GM18867 (cell line): ENCODE data around the gene SLC39A8.
"Not testable (repeated sequence)": the region's sequence is repeated elsewhere in the genome, so short reads cannot be mapped to it uniquely, and the experiment has no call there.

Experiments used
- ATAC-seq: cut with Tn5 transposase; IDR thresholded peaks from one replicate; pipeline ENCODE4 v1.9.1; 2021; ENCODE audit warnings: mild to moderate bottlenecking, moderate library complexity; ENCODE audit not compliant: unreplicated experiment

Gene SLC39A8

GRCh38 chr4:102302762-102303161 lies 42.5 kb downstream of the SLC39A8 start:
- ATAC-seq: no peak

GRCh38 chr4:102301167-102301566 lies 44.1 kb downstream of the SLC39A8 start:
- no peak for ATAC-seq

- ATAC-seq: peak; percentile 94
Measured at GRCh38 chr4:102299354-102300107, 45.8 kb downstream of the SLC39A8 start.

- no peak for ATAC-seq
Measured at GRCh38 chr4:102298716-102299115, 46.6 kb downstream of the SLC39A8 start.

GRCh38 chr4:102295153-102295862 lies 50.0 kb downstream of the SLC39A8 start:
- ATAC-seq: no peak

GRCh38 chr4:102288497-102288896 lies 56.8 kb downstream of the SLC39A8 start:
- ATAC-seq: no peak

GRCh38 chr4:102285831-102286230 lies 59.5 kb downstream of the SLC39A8 start:
- ATAC-seq: no peak

- no peak for ATAC-seq
Measured at GRCh38 chr4:102281171-102281839, 64.0 kb downstream of the SLC39A8 start.

GRCh38 chr4:102273317-102273716 lies 72.0 kb downstream of the SLC39A8 start:
- not testable (repeated sequence) for ATAC-seq

- no peak for ATAC-seq
Measured at GRCh38 chr4:102272318-102272717, 73.0 kb downstream of the SLC39A8 start.

- ATAC-seq: no peak
Measured at GRCh38 chr4:102268355-102268754, 76.9 kb downstream of the SLC39A8 start.

- peak; percentile 94 for ATAC-seq
Measured at GRCh38 chr4:102263024-102263787, 82.1 kb downstream of the SLC39A8 start.

GRCh38 chr4:102259702-102260101 lies 85.6 kb downstream of the SLC39A8 start:
- ATAC-seq: no peak

GRCh38 chr4:102259081-102259480 lies 86.2 kb downstream of the SLC39A8 start:
- ATAC-seq: no peak

- ATAC-seq: no peak
Measured at GRCh38 chr4:102256321-102256720, 89.0 kb downstream of the SLC39A8 start.

GRCh38 chr4:102253860-102254259 lies 91.4 kb downstream of the SLC39A8 start:
- no peak for ATAC-seq

GRCh38 chr4:102252171-102252570 lies 93.1 kb downstream of the SLC39A8 start:
- ATAC-seq: no peak

GRCh38 chr4:102250341-102250740 lies 94.9 kb downstream of the SLC39A8 start:
- ATAC-seq: no peak

- ATAC-seq: no peak
Measured at GRCh38 chr4:102247041-102247440, 98.2 kb downstream of the SLC39A8 start.

- no peak for ATAC-seq
Measured at GRCh38 chr4:102246416-102246815, 98.9 kb downstream of the SLC39A8 start.
